Measurements from ENCODE around the gene RAB5B. TPM values are rescaled to one million over a fixed set of nuclear protein-coding genes. Genes with fewer than 3 reads are reported as not detected.

RAB5B gene
- total RNA-seq, 1 donor from 2014 or later: 105 TPM

DNA sequence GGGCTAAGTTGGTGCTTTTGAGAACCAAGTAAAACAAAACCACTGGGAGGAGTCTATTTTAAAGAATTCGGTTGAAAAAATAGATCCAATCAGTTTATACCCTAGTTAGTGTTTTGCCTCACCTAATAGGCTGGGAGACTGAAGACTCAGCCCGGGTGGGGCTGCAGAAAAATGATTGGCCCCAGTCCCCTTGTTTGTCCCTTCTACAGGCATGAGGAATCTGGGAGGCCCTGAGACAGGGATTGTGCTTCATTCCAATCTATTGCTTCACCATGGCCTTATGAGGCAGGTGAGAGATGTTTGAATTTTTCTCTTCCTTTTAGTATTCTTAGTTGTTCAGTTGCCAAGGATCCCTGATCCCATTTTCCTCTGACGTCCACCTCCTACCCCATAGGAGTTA, 1.8 kb upstream of the RAB5B start:
- peaks cover 16% of the 10 kb centered on the region for H3K36me3 Mint-ChIP-seq

DNA sequence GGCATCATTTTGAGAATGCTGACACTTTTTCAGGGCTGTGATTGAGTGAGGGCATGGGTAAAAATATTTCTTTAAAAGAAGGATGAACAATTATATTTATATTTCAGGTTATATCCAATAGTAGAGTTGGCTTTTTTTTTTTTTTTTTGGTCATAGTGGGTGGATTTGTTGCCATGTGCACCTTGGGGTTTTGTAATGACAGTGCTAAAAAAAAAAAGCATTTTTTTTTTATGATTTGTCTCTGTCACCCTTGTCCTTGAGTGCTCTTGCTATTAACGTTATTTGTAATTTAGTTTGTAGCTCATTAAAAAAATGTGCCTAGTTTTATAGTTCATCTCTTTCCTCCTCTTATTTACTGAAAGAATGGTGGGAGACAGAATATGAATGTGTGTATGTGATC, 1.4 kb upstream of the RAB5B start:
- Mint-ChIP-seq H3K4me3 (no peak overlapping the region), H3K9me3 (no peaks in the 10 kb centered on the region), H3K36me3 (peaks cover 16% of the 10 kb centered on the region), H3K4me1 (ENCODE audit: unreplicated experiment) (peaks cover 20% of the 10 kb centered on the region), H3K27me3 (no peaks in the 10 kb centered on the region), H3K27ac (no peak overlapping the region)
- TF ChIP-seq, protein P1, sequence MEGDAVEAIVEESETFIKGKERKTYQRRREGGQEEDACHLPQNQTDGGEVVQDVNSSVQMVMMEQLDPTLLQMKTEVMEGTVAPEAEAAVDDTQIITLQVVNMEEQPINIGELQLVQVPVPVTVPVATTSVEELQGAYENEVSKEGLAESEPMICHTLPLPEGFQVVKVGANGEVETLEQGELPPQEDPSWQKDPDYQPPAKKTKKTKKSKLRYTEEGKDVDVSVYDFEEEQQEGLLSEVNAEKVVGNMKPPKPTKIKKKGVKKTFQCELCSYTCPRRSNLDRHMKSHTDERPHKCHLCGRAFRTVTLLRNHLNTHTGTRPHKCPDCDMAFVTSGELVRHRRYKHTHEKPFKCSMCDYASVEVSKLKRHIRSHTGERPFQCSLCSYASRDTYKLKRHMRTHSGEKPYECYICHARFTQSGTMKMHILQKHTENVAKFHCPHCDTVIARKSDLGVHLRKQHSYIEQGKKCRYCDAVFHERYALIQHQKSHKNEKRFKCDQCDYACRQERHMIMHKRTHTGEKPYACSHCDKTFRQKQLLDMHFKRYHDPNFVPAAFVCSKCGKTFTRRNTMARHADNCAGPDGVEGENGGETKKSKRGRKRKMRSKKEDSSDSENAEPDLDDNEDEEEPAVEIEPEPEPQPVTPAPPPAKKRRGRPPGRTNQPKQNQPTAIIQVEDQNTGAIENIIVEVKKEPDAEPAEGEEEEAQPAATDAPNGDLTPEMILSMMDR (conservative IDR thresholded peaks at IDR 0.05): no peak
- DNase-seq (ENCODE audit: extremely low spot score, unreplicated experiment): no peak

More for the DNA sequence above, 1.8 kb upstream of the RAB5B start:
- DNase-seq (ENCODE audit: extremely low spot score, unreplicated experiment): no peak
- Mint-ChIP-seq H3K4me3 (no peak overlapping the region), H3K27ac (no peak overlapping the region), H3K4me1 (ENCODE audit: unreplicated experiment) (peaks cover 20% of the 10 kb centered on the region), H3K27me3 (no peaks in the 10 kb centered on the region), H3K9me3 (no peaks in the 10 kb centered on the region)
- TF ChIP-seq, protein P1 (conservative IDR thresholded peaks at IDR 0.05): no peak

DNA sequence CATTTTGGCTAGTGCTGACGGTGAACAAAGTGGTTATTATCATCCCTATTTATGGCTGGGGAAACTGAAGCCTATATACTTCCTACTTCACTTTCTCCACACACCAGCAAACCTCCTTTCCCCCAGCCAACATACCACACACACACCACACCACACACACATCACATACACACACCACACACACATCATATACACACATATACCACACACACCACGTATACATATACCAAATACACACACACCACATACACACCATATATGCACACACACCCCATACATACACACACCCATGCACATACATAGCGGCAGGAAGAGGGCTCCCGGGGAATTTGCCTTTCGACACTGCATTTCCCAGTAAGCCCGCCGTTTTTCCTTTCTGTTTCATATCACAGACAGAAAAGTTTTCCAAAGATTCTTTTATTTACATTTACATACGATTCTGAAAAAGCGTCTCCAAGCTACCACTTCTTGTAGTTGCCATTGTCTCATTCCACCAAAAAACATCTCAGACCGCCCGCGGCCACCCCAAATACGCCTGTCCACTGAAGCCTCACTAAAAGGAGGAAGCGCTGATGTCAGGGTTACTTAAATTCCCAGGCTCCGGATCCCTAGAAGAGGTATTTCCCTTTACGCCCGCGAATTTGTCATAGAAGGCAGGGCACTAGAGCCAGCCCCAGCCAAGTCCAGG, 823 bp upstream of the RAB5B start:
- H3K9me3 Mint-ChIP-seq: no peaks in the 10 kb centered on the region
- peaks cover 18% of the 10 kb centered on the region for H3K4me1 Mint-ChIP-seq (ENCODE audit: unreplicated experiment)
- no peaks in the 10 kb centered on the region for H3K27me3 Mint-ChIP-seq
- TF ChIP-seq, protein P1 (conservative IDR thresholded peaks at IDR 0.05): no peak
- H3K4me3 Mint-ChIP-seq: no peak overlapping the region
- no peak overlapping the region for H3K27ac Mint-ChIP-seq
- DNase-seq (ENCODE audit: extremely low spot score, unreplicated experiment): no peak
- H3K36me3 Mint-ChIP-seq: peaks cover 15% of the 10 kb centered on the region

DNA sequence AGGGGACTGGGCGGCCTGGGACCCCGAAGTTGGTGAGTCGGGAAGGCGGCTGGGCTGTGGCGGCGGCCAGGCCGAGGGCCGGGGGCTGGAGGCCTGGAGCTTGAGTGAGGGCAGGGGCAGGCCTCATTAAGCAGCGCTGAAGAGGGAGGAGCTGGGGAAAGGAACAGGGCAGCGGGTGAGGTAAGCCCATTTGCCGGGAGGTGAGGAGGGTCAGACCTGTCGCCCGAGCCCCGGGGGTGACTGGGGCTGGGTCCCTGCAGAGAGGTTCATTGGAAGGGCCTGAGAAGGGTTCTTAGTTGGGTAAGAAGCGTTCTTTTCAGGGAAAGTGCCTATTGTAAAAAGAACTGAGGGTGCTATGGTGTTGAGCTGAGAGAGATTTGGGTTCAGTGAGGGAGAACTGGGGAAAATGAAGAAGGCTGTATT, 441 bp downstream of the RAB5B start:
- H3K9me3 Mint-ChIP-seq: no peaks in the 10 kb centered on the region
- DNase-seq (ENCODE audit: extremely low spot score, unreplicated experiment): peak; percentile 75
- H3K27ac Mint-ChIP-seq: no peak overlapping the region
- peaks cover 17% of the 10 kb centered on the region for H3K36me3 Mint-ChIP-seq
- peaks cover 11% of the 10 kb centered on the region for H3K4me1 Mint-ChIP-seq (ENCODE audit: unreplicated experiment)
- TF ChIP-seq, protein P1 (conservative IDR thresholded peaks at IDR 0.05): no peak
- no peaks in the 10 kb centered on the region for H3K27me3 Mint-ChIP-seq
- no peak overlapping the region for H3K4me3 Mint-ChIP-seq

DNA sequence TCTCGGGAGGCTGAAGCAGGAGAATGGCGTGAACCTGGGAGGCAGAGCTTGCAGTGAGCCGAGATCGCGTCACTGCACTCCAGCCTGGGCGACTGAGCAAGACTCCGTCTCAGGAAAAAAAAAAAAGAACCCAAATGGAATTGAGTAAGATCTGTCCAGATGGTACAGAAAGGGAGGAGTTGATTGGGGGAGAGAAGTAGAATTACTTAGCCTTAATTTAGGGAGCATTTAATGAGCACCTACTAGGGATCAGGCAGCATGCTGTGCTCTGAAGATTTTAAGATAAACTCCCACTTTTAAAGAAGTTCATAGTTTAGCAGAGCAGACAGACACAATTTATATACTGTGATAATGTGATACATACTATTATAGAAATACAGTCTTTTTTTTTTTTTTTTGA, 4.5 kb downstream of the RAB5B start:
- Mint-ChIP-seq H3K4me1 (ENCODE audit: unreplicated experiment) (peaks cover 11% of the 10 kb centered on the region), H3K9me3 (no peaks in the 10 kb centered on the region), H3K4me3 (peak overlapping the region; percentile 7), H3K27ac (no peak overlapping the region), H3K27me3 (no peaks in the 10 kb centered on the region), H3K36me3 (peaks cover 33% of the 10 kb centered on the region)
- no peak for DNase-seq (ENCODE audit: extremely low spot score, unreplicated experiment)
- TF ChIP-seq, protein P1 (conservative IDR thresholded peaks at IDR 0.05): no peak

Measured in type B pancreatic cell (in vitro differentiated cells).